Measurements from ENCODE around the gene SLC16A10.

GRCh38 chr6:111210194-111210728 lies 123.0 kb downstream of the SLC16A10 start:
- TF ChIP-seq CEBPB (IDR thresholded peaks at IDR 0.05) (no peak), MAX (IDR thresholded peaks at IDR 0.05) (no peak), NFIC (IDR thresholded peaks at IDR 0.05) (no peak), EP300 (IDR thresholded peaks at IDR 0.05; ENCODE audit: borderline replicate concordance) (no peak), REST (IDR thresholded peaks at IDR 0.05; ENCODE audit: low read depth) (no peak), YY1 (IDR thresholded peaks at IDR 0.05; ENCODE audit: low read depth) (no peak), FOXM1 (IDR thresholded peaks at IDR 0.05; ENCODE audit: borderline replicate concordance, low read depth) (no peak), CREB1 (IDR thresholded peaks at IDR 0.05; ENCODE audit: low read depth) (no peak), EGR1 (IDR thresholded peaks at IDR 0.05) (no peak), ZBTB7A (IDR thresholded peaks at IDR 0.05; ENCODE audit: low read depth) (no peak), RAD21 (IDR thresholded peaks at IDR 0.05; ENCODE audit: low read depth) (peak; percentile 84), TCF12 (IDR thresholded peaks at IDR 0.05; ENCODE audit: low read depth) (no peak), TAF1 (IDR thresholded peaks at IDR 0.05; ENCODE audit: low read depth) (no peak)

Data from Ishikawa (cell line).